Measurements from ENCODE around the gene KNTC1. TPM values are rescaled to one million over a fixed set of nuclear protein-coding genes. Genes with fewer than 3 reads are reported as not detected.
"Not testable (repeated sequence)": the region's sequence is repeated elsewhere in the genome, so short reads cannot be mapped to it uniquely, and the experiment has no call there.

Gene KNTC1
- total RNA-seq, 1 experiment from 2014 or later = 75.4 TPM

DNA sequence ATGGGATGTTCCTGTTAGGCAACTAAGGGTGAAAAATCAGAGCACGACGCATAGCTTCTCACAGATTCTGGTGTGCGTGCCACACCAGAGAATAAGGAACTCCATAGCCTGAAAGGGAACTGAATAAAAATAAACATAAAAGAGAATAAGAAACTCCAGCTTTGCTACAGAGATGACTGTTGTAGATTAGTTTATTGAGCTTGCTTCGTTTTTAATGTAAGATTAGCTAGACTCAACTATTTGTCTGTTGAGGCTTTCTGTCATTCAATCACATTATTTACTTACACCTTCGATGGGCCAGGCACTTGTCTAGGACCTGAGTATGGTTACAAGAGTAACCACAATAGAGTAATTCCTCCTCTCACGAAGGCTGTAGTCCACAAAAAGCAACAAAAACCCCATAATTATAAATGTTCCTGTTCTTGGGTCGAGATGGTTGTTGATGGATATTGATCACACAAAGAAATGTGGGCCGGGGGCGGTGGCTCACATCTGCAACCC is 25.5 kb upstream of the KNTC1 start:
- H3K27me3 ChIP-seq = no peaks in the 10 kb centered on the region
- H3K9me3 ChIP-seq (replicated peaks) = no peaks in the 10 kb centered on the region
- peaks cover 32% of the 10 kb centered on the region for H3K36me3 ChIP-seq
- no peak for DNase-seq
- peaks cover 4% of the 10 kb centered on the region; the same call in 1 of the 2 replicates for H3K4me1 ChIP-seq
- H3K27ac ChIP-seq = peak overlapping the region; percentile 91; the same call in 1 of the 2 replicates
- H3K4me3 ChIP-seq = no peak overlapping the region; the same call in 1 of the 2 replicates

DNA sequence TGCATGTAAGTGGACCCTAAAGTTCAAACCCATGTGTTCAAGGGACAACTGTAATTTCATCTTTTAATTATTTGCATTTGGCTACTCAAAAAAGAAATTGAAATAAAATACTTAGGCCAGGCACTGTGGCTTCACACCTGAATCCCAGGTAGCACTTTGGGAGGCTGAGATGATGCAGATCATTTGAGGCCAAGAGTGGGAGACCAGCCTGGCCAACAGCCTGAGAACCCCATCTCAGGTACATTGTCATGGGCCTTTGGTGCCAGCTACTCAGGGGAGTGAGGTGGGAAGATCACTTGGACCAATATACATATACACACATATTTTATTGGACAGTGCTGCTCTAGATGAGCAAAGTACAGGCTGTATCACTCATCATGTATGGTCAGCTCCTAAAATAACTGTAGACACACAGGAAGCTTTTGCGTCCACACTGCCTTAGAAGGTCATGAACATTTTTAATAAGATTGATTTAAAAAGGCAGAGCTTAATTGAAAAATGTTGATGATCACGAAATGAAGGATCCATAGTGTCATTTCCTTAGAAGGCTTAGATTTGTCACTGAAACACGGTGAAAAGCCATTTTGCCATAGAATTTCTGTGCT is 23.8 kb upstream of the KNTC1 start:
- Histone ChIP-seq H3K9me3 (replicated peaks) (no peaks in the 10 kb centered on the region), H3K27me3 (no peaks in the 10 kb centered on the region), H3K36me3 (peaks cover 49% of the 10 kb centered on the region), H3K4me3 (no peak overlapping the region), H3K4me1 (peaks cover 4% of the 10 kb centered on the region; the same call in 1 of the 2 replicates), H3K27ac (no peak overlapping the region)
- DNase-seq = no peak

- Histone ChIP-seq H3K36me3 (peaks cover 57% of the 10 kb centered on the region), H3K4me3 (no peak overlapping the region), H3K4me1 (no peaks in the 10 kb centered on the region; the same call in 1 of the 2 replicates), H3K27me3 (no peaks in the 10 kb centered on the region), H3K9me3 (replicated peaks) (no peaks in the 10 kb centered on the region), H3K27ac (no peak overlapping the region)
- DNase-seq = no peak
These were observed 23.1 kb upstream of the KNTC1 start for GRCh38 chr12:122503783-122504590.

DNA sequence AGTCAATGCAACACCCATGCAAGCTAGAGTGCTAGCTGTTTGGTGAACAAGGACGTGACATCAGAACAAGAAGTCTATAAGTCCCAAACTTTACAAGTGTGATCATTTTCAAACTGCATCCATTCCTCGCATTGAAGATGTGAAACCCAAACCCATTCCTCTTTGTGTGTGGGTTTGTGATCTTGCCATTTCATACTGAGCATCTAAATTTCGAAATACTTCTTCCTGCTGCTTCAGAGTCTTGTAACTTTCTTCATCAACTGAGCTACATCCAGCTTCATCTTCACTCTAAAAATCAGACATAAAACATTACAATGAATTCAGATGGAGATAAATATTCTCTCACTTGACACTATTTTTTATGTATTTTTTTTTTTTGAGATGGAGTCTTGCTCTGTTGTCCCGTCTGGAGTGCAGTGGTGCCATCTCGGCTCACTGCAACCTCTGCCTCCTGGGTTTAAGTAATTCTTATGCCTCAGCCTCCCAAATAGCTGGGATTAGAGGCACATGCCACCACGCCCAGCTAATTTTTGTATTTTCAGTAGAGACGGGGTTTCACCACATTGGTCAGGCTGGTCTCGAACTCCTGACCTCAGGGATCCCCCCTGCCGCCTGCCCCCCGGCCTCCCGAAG is 21.5 kb upstream of the KNTC1 start:
- H3K27me3 ChIP-seq = no peaks in the 10 kb centered on the region
- H3K4me3 ChIP-seq = no peak overlapping the region
- no peaks in the 10 kb centered on the region for H3K4me1 ChIP-seq
- H3K27ac ChIP-seq = no peak overlapping the region
- peaks cover 72% of the 10 kb centered on the region for H3K36me3 ChIP-seq
- H3K9me3 ChIP-seq (replicated peaks) = no peaks in the 10 kb centered on the region
- DNase-seq = no peak

GRCh38 chr12:122506393-122506938 is 20.6 kb upstream of the KNTC1 start:
- Histone ChIP-seq H3K27ac (no peak overlapping the region), H3K36me3 (peaks cover 82% of the 10 kb centered on the region), H3K9me3 (replicated peaks) (no peaks in the 10 kb centered on the region), H3K27me3 (no peaks in the 10 kb centered on the region), H3K4me3 (no peak overlapping the region), H3K4me1 (no peaks in the 10 kb centered on the region)
- no peak for DNase-seq

DNA sequence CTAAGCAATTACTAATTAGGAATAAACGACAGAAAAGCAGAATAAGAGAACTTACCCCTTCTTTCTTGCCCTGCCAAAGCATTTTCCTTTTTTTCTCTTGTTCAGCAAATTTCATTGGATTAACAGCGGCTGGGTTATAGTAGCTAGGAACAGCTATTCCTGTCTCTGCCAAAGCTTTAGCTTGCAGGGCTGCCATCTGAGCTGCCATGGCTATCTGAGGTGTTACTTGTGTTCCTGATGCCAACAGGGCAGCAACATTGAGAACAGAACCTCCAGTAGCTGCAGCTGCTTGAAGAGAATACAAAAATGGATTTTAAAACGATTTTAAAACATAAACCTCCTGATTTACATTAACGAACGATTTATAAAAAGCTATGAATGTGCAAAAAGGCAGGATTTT is 18.9 kb upstream of the KNTC1 start:
- Histone ChIP-seq H3K4me3 (no peak overlapping the region), H3K9me3 (replicated peaks) (no peaks in the 10 kb centered on the region), H3K36me3 (peaks cover 97% of the 10 kb centered on the region)

DNA sequence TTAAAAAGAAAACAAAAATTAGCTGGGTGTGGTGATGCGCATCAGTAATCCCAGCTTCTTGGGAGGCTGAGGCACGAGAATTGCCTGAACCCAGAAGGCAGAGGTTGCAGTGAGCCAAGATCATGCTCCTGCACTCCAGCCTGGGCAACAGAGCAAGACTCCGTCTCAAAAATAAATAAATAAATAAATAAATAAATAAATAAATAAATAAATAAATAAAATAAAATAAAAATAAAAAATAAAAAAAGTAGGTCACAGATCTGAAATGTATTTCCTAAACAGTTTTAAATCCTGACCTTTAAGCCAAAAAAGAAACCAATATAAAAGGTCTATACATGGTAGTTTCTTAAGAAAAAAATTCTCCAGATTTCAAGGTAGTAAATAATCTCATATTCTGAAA is 14.0 kb upstream of the KNTC1 start:
- not testable (repeated sequence) for H3K27ac ChIP-seq; H3K9me3 ChIP-seq (replicated peaks); DNase-seq; H3K4me1 ChIP-seq; H3K27me3 ChIP-seq; H3K4me3 ChIP-seq
- peaks cover 96% of the 10 kb centered on the region for H3K36me3 ChIP-seq

More for the DNA sequence above, 18.9 kb upstream of the KNTC1 start:
- DNase-seq = no peak
- H3K27me3 ChIP-seq = no peaks in the 10 kb centered on the region
- H3K4me1 ChIP-seq = no peaks in the 10 kb centered on the region
- no peak overlapping the region for H3K27ac ChIP-seq

DNA sequence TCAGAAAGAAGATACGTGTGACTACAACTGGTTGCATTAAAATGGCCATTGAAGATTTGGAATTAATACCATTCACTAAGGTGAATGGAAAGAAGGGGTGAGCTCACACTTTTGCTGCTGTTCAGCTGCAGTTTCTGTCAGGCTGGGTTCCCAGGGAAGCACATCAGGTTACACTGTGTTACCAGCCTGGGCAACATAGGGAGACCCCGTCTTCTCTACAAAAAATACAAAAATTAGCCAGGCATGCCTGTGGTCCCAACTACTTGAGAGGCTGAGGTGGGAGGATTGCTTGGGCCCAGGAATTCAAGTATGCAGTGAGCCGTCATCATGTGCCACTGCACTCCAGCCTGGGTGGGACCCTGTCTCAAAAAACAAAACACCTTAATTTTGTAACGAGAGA is 13.4 kb upstream of the KNTC1 start:
- no peaks in the 10 kb centered on the region for H3K27me3 ChIP-seq
- H3K4me3 ChIP-seq = no peak overlapping the region
- DNase-seq = no peak
- peaks cover 7% of the 10 kb centered on the region; the same call in 1 of the 2 replicates for H3K4me1 ChIP-seq
- H3K9me3 ChIP-seq (replicated peaks) = no peaks in the 10 kb centered on the region
- H3K36me3 ChIP-seq = peaks cover 96% of the 10 kb centered on the region
- no peak overlapping the region for H3K27ac ChIP-seq

DNA sequence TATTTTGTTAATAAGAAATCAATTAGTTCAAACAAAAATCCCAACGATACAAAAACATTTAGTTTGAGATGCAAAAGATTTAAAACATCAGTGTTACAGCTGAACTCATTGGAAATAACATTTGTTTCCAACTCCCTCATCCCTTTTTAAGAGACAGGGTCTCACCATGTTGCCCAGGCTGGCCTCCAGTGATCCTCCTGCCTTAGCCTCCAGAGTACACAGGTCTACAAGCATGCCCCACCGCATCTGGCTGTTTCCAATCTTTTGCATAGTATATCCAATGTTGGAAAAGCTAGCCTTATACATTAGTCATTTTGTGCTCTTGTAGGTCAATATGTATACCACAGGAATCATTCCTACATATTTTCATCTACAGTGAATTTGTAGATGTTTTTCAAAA is 11.8 kb upstream of the KNTC1 start:
- Histone ChIP-seq H3K9me3 (replicated peaks) (no peaks in the 10 kb centered on the region), H3K4me1 (peaks cover 10% of the 10 kb centered on the region; the same call in 1 of the 2 replicates), H3K4me3 (no peak overlapping the region), H3K36me3 (peaks cover 96% of the 10 kb centered on the region), H3K27me3 (no peaks in the 10 kb centered on the region), H3K27ac (no peak overlapping the region)
- no peak for DNase-seq

- Histone ChIP-seq H3K27me3 (no peaks in the 10 kb centered on the region), H3K36me3 (peaks cover 96% of the 10 kb centered on the region), H3K4me1 (peaks cover 10% of the 10 kb centered on the region; the same call in 1 of the 2 replicates), H3K9me3 (replicated peaks) (no peaks in the 10 kb centered on the region), H3K4me3 (no peak overlapping the region), H3K27ac (no peak overlapping the region)
- DNase-seq = no peak
These were observed 10.3 kb upstream of the KNTC1 start for GRCh38 chr12:122516544-122517361.

DNA sequence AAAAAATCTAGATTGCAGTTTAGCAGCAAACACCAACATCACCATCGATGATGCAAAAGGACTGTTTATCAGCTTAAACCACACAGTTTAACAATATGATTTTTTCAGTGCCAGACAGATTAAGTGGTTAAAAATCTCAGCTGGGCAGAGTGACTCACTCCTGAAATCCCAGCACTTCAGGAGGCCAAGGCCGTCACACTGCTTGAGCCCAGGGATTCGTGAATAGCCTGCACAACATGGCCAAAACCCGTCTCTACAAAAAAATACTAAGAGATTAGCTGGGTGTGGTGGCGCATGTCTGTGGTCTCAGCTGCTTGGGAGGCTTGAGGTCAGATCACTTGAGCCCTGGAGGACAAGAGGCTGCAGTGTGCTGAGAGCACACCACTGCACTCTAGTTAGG is 9.2 kb upstream of the KNTC1 start:
- H3K4me3 ChIP-seq = no peak overlapping the region
- H3K27ac ChIP-seq = no peak overlapping the region
- H3K36me3 ChIP-seq = peaks cover 96% of the 10 kb centered on the region
- H3K9me3 ChIP-seq (replicated peaks) = no peaks in the 10 kb centered on the region
- peaks cover 10% of the 10 kb centered on the region; the same call in 1 of the 2 replicates for H3K4me1 ChIP-seq
- peak; percentile 79 to 81 for DNase-seq
- H3K27me3 ChIP-seq = no peaks in the 10 kb centered on the region

DNA sequence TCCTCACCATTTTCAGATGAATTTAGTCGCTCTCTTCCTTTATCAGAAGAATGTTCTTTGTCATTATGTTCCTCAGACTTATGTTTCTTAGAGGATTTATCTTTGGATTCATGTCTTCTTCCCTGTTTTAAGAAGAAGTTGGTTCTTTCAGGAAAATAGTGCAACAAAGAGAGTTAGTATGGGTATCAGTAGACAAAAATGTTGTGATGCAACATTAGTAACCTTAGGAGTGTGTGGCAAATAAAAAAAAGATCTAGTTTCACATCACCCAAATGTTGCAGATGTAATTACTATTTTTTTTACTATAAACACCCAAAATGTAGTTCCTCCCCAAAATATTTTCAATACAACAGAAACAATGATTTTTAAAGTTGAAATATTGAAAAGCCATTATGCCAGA is 8.1 kb upstream of the KNTC1 start:
- Histone ChIP-seq H3K4me1 (peaks cover 10% of the 10 kb centered on the region; the same call in 1 of the 2 replicates), H3K4me3 (no peak overlapping the region), H3K27ac (no peak overlapping the region), H3K9me3 (replicated peaks) (no peaks in the 10 kb centered on the region), H3K27me3 (no peaks in the 10 kb centered on the region), H3K36me3 (peaks cover 96% of the 10 kb centered on the region)
- DNase-seq = no peak

DNA sequence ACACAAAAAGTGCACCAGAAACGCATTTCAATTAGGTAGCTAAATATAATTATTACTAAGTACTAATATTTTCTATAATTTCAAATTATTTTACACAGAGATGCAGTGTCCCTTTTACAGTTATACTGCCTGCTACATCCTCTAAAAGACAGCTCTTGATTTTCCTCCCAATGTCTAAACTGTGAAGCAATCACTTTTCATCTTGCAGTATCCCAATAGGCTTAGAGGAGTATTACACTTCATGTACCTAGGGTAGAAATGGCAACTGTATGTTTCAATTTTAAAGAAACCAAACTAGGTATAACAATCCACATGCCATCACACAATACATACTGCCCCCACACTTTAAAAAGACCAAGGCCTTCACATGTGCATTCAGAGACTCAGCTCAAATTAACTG is 7.6 kb upstream of the KNTC1 start:
- H3K4me3 ChIP-seq = no peak overlapping the region
- peaks cover 10% of the 10 kb centered on the region; the same call in 1 of the 2 replicates for H3K4me1 ChIP-seq
- H3K27ac ChIP-seq = no peak overlapping the region
- DNase-seq = no peak
- H3K36me3 ChIP-seq = peaks cover 96% of the 10 kb centered on the region
- H3K27me3 ChIP-seq = no peaks in the 10 kb centered on the region
- H3K9me3 ChIP-seq (replicated peaks) = no peaks in the 10 kb centered on the region

DNA sequence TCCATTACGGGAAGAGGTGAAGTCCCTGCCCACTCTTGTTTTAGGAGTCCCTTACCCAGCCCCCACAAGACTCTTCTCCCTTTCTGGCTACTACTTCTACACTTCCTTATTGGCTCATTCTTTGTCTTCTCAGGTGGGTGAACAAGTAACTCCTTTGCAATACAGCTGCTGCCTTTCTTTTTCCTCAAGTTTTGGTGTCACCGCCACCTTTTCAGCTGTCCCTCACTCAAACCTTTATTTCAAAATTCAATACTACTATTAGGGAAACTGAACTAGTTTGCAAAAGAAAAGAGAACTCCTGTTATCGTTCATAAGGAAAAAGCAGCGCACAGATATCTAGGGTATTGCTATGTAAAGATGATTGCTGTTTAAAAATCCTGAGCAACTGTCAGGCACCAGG is 6.4 kb upstream of the KNTC1 start:
- Histone ChIP-seq H3K36me3 (peaks cover 92% of the 10 kb centered on the region), H3K27ac (no peak overlapping the region), H3K27me3 (no peaks in the 10 kb centered on the region), H3K4me3 (no peak overlapping the region), H3K4me1 (peaks cover 10% of the 10 kb centered on the region; the same call in 1 of the 2 replicates), H3K9me3 (replicated peaks) (no peaks in the 10 kb centered on the region)
- DNase-seq = no peak

All from SJCRH30 (cell line).